Upper lobe of left lung (tissue), 6 donors: ENCODE results near the gene MACROD1. TPM values are rescaled to one million over a fixed set of nuclear protein-coding genes. Genes with fewer than 3 reads are reported as not detected.

ENCODE experiments used
- ATAC-seq, 2 donors: fragments of 200-7000 bp; cut with Tn5 transposase; one replicate each; pipeline ENCODE4 v1.9.1; 2022; ENCODE audit warnings: mild to moderate bottlenecking in 2 of 2, moderate library complexity in 2 of 2; ENCODE audit not compliant: low FRiP score in 2 of 2
- DNase-seq, 2 donors: peaks; one replicate each; pipeline ENCODE4 v3.0.0-alpha.2; 2019 to 2020
- H3K27ac ChIP-seq, 4 donors: fragments of 200-600 bp; sonication (generic); one replicate each; pipeline ENCODE4 v1.5.1; 2016 to 2019
- H3K27me3 ChIP-seq, 4 donors: fragments of 200-600 bp; sonication (generic); one replicate each; pipeline ENCODE4 v1.5.1; 2017 to 2019
- H3K36me3 ChIP-seq, 4 donors: fragments of 200-600 bp; sonication (generic); one replicate each; pipeline ENCODE4 v1.5.1; 2016 to 2019
- H3K4me1 ChIP-seq, 4 donors: fragments of 200-600 bp; sonication (generic); one replicate each; pipeline ENCODE4 v1.5.1; 2018 to 2019
- H3K4me3 ChIP-seq, 4 donors: fragments of 200-600 bp; sonication (generic); one replicate each; pipeline ENCODE4 v1.5.1; 2017 to 2019; ENCODE audit warnings: mild to moderate bottlenecking in 2 of 4, moderate library complexity in 1 of 4
- H3K9me3 ChIP-seq, 4 donors: fragments of 200-600 bp; sonication (generic); one replicate each; pipeline ENCODE4 v1.5.1; 2018 to 2019
- CTCF ChIP-seq, 6 experiments: fragments of 450-650 bp in 4 of 6; fragments of 200-600 bp in 2 of 6; sonication (generic) in 2 of 6; IDR thresholded peaks; one replicate each; pipeline ENCODE4 v1.5.1; 2016 to 2019; ENCODE audit warnings: antibody characterized with exemption in 6 of 6
- EP300 ChIP-seq, 4 donors: sonication (generic); formaldehyde crosslinking; IDR thresholded peaks; one replicate each; pipeline ENCODE4 v1.5.1; 2017; ENCODE audit warnings: antibody characterized with exemption in 4 of 4, control low read depth in 2 of 4
- POLR2A ChIP-seq, 4 donors: fragments of 450-650 bp; IDR thresholded peaks; one replicate each; pipeline ENCODE4 v1.5.1; 2016 to 2017; ENCODE audit warnings: antibody characterized with exemption in 4 of 4, mild to moderate bottlenecking in 2 of 4
- POLR2AphosphoS5 ChIP-seq, 2 donors: sonication (generic); formaldehyde crosslinking; IDR thresholded peaks; one replicate each; pipeline ENCODE4 v1.5.1; 2017; ENCODE audit warnings: antibody characterized with exemption in 2 of 2
- WGBS, 2 donors: methylation state at CpG; one replicate each; pipeline ENCODE4 v1.1.5; 2017 to 2018; 5-methylcytosine and 5-hydroxymethylcytosine counted together
- total RNA-seq, 6 donors: library from RNA; depleted of rRNA in 4 of 6; stranded (reverse); fragments of >200 nt in 4 of 6; gene quantifications; one replicate each; pipeline versions ENCODE4 v1.1.0 to v1.2.1, GENCODE V29; 2016 to 2021
- donor health status: DM: no; HTN: no; CAD: no; lungs with moderate emphysema.
- donor health status: DM: no; HTN: yes; CAD: no; lungs with severe emphysema.

The MACROD1 gene
- total RNA-seq, 6 donors from 2014 or later, result 16.7 to 59.7 (median 33.5) TPM

GRCh38 chr11:64208796-64209562 is 43.1 kb upstream of the MACROD1 start:
- peaks cover 24 to 46% (median 36%) of the 10 kb centered on the region in 4 donors for H3K4me1 ChIP-seq
- H3K4me3 ChIP-seq, result peak overlapping the region in 1 of 4 donors; percentile 62
- H3K27ac ChIP-seq, result peak overlapping the region; percentile 86 to 94 (median 90)
- no peaks in the 10 kb centered on the region for H3K27me3 ChIP-seq
- TF ChIP-seq EP300 (IDR thresholded peaks at IDR 0.05) (no peak), POLR2A (IDR thresholded peaks at IDR 0.05) (no peak), CTCF (IDR thresholded peaks at IDR 0.05) (no peak), POLR2AphosphoS5 (IDR thresholded peaks at IDR 0.05) (no peak)
- WGBS, 2 donors, result 84 to 86% methylated on average over 16 to 18 of the region's 18 CpGs
- no peaks in the 10 kb centered on the region for H3K9me3 ChIP-seq
- DNase-seq (peak in 1 of 2 donors; percentile 59), ATAC-seq (no peak)
- peaks cover 0 to 31% (median 22%) of the 10 kb centered on the region in 4 donors for H3K36me3 ChIP-seq

- H3K4me3 ChIP-seq, result peak overlapping the region in 3 of 4 donors; percentile 47 to 62 (median 54)
- TF ChIP-seq POLR2AphosphoS5 (IDR thresholded peaks at IDR 0.05), result no peak
- TF ChIP-seq POLR2A (IDR thresholded peaks at IDR 0.05), result no peak
- no peak for TF ChIP-seq CTCF (IDR thresholded peaks at IDR 0.05)
- no peak for TF ChIP-seq EP300 (IDR thresholded peaks at IDR 0.05)
- no peaks in the 10 kb centered on the region for H3K9me3 ChIP-seq
- peak overlapping the region; percentile 86 to 94 (median 90) for H3K27ac ChIP-seq
- H3K27me3 ChIP-seq, result no peaks in the 10 kb centered on the region
- peaks cover 4 to 38% (median 29%) of the 10 kb centered on the region in 4 donors for H3K36me3 ChIP-seq
- ATAC-seq, result no peak
- H3K4me1 ChIP-seq, result peaks cover 24 to 47% (median 36%) of the 10 kb centered on the region in 4 donors
- DNase-seq, result peak in 1 of 2 donors; percentile 82
- 74 to 80% methylated on average over 4 to 23 of the region's 23 CpGs for WGBS, 2 donors
These were observed 42.3 kb upstream of the MACROD1 start for GRCh38 chr11:64208086-64208795.

GRCh38 chr11:64207256-64208085 is 41.6 kb upstream of the MACROD1 start:
- 26 to 34% methylated on average over 18 to 21 of the region's 30 CpGs for WGBS, 2 donors
- Histone ChIP-seq H3K9me3 (no peaks in the 10 kb centered on the region), H3K36me3 (peaks cover 9 to 46% (median 37%) of the 10 kb centered on the region in 4 donors), H3K4me3 (peak overlapping the region; percentile 37 to 62 (median 50)), H3K4me1 (peaks cover 24 to 47% (median 36%) of the 10 kb centered on the region in 4 donors), H3K27me3 (no peaks in the 10 kb centered on the region), H3K27ac (peak overlapping the region; percentile 86 to 94 (median 90))
- TF ChIP-seq EP300 (IDR thresholded peaks at IDR 0.05), result no peak
- peak; percentile 63 to 70 for TF ChIP-seq POLR2AphosphoS5 (IDR thresholded peaks at IDR 0.05)
- TF ChIP-seq POLR2A (IDR thresholded peaks at IDR 0.05), result peak in 2 of 4 donors; percentile 32 to 75
- no peak for TF ChIP-seq CTCF (IDR thresholded peaks at IDR 0.05)
- DNase-seq (peak; percentile 80 to 87), ATAC-seq (peak; percentile 64 to 82)

GRCh38 chr11:64206457-64207255 is 40.7 kb upstream of the MACROD1 start, which contains the start of gene FERMT3:
FERMT3 (plus strand) TSS chr11:64206721; CDS start chr11:64207365, 644 bp downstream.
- Histone ChIP-seq H3K4me1 (peaks cover 24 to 47% (median 36%) of the 10 kb centered on the region in 4 donors), H3K9me3 (no peaks in the 10 kb centered on the region), H3K27ac (peak within 1 kb of the TSS; percentile 86 to 94 (median 90)), H3K36me3 (peaks cover 9 to 46% (median 38%) of the 10 kb centered on the region in 4 donors), H3K27me3 (no peaks in the 10 kb centered on the region), H3K4me3 (peak within 1 kb of the TSS; percentile 37 to 62 (median 50))
- 50 to 56% methylated on average over 2 to 27 of the region's 27 CpGs for WGBS, 2 donors
- peak in 1 of 2 donors; percentile 68 for TF ChIP-seq POLR2AphosphoS5 (IDR thresholded peaks at IDR 0.05)
- TF ChIP-seq CTCF (IDR thresholded peaks at IDR 0.05), result no peak
- TF ChIP-seq EP300 (IDR thresholded peaks at IDR 0.05), result no peak
- TF ChIP-seq POLR2A (IDR thresholded peaks at IDR 0.05), result peak in 1 of 4 donors; percentile 74
- ATAC-seq (peak; percentile 60 to 65), DNase-seq (peak; percentile 89)
